SIG-M5 treated with dmso at 0.1 percent for 504 hours (cell line): ENCODE results near the gene ZCCHC13.
"Not testable (repeated sequence)": the region's sequence is repeated elsewhere in the genome, so short reads cannot be mapped to it uniquely, and the experiment has no call there.

ENCODE experiments used
- DNase-seq: peaks from one replicate; lab custom pipeline; 2025; ENCODE audit not compliant: unreplicated experiment; lab: John Stamatoyannopoulos, UW

The ZCCHC13 gene

GRCh38 chrX:74321191-74321590 lies 17.2 kb downstream of the ZCCHC13 start:
- DNase-seq: no peak

- no peak for DNase-seq
Measured at GRCh38 chrX:74324131-74324530, 20.2 kb downstream of the ZCCHC13 start.

- no peak for DNase-seq
Measured at GRCh38 chrX:74325130-74326059, 21.4 kb downstream of the ZCCHC13 start.

DNA sequence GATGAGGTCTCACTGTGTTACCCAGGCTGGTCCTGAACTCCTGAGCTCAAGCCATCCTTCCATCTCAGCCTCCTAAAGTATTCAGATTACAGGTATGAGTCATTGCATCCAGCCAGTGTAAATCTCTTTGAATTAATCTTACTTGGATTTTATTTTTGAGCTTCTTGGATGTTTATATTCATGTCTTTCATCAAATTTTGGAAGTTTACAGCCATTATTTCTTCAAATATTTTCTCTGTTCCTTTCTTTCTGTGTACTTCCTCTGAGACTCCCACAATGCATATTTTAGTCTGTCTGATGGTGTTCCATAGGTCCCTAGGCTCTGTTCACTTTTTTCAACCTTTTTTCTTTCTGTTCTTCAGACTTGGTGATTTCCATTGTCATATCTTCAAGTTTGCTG lies 34.9 kb downstream of the ZCCHC13 start:
- DNase-seq: no peak

DNA sequence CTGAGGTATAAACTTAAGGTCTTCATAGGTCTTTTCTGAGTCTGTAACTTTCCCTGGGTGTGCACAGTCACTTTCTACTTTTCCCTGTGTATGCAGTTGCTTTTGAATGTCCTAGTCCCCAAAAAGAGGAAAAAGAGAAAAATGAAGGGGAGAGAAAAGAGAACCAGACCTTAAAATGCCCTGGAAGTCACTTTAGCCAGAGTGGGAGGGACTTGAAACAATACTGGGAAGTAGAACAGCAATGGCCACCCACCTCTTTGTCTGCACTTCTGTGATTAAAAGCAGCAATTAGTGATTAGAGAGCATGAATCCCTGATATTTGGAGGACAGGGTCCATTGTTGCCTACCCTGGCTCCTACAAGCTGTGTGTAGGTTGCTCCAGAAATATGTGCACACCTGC lies 36.1 kb downstream of the ZCCHC13 start:
- no peak for DNase-seq

DNA sequence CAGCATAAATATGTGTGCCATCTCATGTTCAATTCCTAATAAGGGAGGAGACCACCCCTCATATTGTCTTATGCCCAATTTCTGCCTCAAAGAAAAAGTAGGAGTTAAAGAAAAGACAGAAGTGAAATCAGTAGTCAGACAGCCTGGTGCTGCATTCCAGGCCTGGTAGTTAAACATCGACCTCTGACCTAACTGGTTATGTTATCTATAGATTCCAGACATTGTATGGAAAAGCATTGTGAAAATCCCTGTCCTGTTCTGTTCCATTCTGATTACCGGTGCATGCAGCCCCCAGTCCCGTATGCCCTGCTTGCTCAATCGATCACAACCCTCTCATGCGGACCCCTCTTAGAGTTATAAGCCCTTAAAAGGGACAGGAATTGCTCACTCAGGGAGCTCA lies 38.2 kb downstream of the ZCCHC13 start:
- not testable (repeated sequence) for DNase-seq

- DNase-seq: peak; percentile 77
Measured at GRCh38 chrX:74343343-74344279, 39.6 kb downstream of the ZCCHC13 start.

- no peak for DNase-seq
Measured at GRCh38 chrX:74344280-74344622, 40.3 kb downstream of the ZCCHC13 start.

DNA sequence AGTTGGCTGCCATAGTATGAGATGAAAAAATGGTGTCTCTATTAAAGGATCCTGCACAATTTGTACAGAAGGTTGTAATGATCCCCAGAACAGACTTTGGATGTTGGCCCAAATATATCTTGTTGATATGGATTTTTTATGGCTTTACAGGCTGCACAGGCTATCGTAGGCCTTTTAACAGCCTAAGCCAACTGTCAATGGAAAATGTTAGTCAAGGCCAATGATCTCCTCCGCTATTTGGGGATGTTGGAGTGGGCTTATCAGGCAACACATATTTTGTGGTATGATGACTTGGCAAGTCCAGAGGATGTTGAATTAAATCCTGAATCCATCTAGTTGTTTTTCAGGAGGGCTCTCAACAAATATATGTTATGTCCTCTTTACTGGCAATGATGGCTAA lies 42.1 kb downstream of the ZCCHC13 start:
- DNase-seq: no peak

DNA sequence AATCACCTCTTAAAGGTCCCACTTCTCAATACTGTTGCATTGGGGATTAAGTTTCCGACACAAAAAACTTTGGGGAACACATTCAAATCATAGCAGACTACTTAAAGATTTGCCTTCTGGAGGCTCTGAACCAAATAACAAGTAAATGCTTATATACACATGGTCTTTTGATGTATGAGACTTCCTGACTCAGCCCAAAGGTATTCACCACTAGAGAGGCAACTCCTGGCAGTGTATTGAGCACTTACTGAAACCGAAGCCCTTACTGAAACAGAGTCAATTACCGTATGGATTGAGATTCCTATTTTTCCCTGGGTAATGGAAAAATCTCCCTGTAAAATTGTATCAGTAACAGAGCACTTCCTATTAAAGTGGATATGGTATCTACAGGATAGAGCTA lies 45.4 kb downstream of the ZCCHC13 start:
- no peak for DNase-seq

GRCh38 chrX:74351760-74352159 lies 47.8 kb downstream of the ZCCHC13 start:
- DNase-seq: no peak

DNA sequence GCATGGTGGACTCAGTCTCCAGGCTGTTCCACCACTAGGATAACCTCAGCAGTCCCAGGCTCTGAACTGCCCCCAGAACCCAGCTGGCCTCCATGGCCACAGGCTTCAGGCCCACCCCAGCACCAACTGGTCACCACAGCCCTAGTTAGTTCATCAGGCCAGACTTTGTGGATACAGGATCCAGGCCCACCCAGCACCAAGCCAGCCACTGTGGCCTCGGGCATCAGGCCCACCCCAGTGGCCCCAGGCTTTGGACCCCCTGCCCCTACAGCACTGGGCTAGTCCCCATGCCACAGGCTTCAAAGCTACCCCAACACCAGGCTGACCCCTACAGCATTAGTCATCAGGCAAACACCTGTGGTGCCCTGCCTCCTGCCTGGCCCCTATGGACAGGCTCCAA lies 50.0 kb downstream of the ZCCHC13 start:
- no peak for DNase-seq
